AG04449 (cell line): ENCODE results near the gene USP35.

Experiments used
- CTCF ChIA-PET: fragments of 350-600 bp; formaldehyde crosslinking; extraction: SDS; loops from one replicate; lab custom pipeline; 2021; ENCODE audit warnings: antibody characterized with exemption; lab: Yijun Ruan, JAX
- POLR2A ChIA-PET: fragments of 400-600, 350-600 bp; formaldehyde crosslinking; extraction: SDS; loops from one replicate; lab custom pipeline; 2020; ENCODE audit warnings: antibody characterized with exemption, inconsistent platforms; lab: Yijun Ruan, JAX
- DNase-seq: peaks from one replicate; pipeline ENCODE4 v3.0.0-alpha.2; 2010; ENCODE audit warnings: low read depth, low spot score
- H3K4me3 ChIP-seq: 2 replicates; pipeline ENCODE4 v1.5.1; 2011; ENCODE audit warnings: low read depth, mild to moderate bottlenecking, control low read depth, low read length
- TF ChIP-seq, protein P1 (sequence below): IDR thresholded peaks from one replicate; pipeline ENCODE4 v1.5.1; 2011; ENCODE audit warnings: mild to moderate bottlenecking, moderate library complexity, low read length, control low read depth, inconsistent platforms; ENCODE audit not compliant: insufficient read depth; ENCODE audit errors: missing control alignments

USP35 gene

GRCh38 chr11:78197816-78198215 is 9.1 kb downstream of the USP35 start:
- ChIA-PET POLR2A (no interaction called here), CTCF (interaction anchor here (0.9 to 1.0 kb wide), 2 partner anchors 9 to 367 kb away, joined by 3 read pairs; partner anchors contain the start of genes KCTD21 and USP35)
- TF ChIP-seq, protein P1, sequence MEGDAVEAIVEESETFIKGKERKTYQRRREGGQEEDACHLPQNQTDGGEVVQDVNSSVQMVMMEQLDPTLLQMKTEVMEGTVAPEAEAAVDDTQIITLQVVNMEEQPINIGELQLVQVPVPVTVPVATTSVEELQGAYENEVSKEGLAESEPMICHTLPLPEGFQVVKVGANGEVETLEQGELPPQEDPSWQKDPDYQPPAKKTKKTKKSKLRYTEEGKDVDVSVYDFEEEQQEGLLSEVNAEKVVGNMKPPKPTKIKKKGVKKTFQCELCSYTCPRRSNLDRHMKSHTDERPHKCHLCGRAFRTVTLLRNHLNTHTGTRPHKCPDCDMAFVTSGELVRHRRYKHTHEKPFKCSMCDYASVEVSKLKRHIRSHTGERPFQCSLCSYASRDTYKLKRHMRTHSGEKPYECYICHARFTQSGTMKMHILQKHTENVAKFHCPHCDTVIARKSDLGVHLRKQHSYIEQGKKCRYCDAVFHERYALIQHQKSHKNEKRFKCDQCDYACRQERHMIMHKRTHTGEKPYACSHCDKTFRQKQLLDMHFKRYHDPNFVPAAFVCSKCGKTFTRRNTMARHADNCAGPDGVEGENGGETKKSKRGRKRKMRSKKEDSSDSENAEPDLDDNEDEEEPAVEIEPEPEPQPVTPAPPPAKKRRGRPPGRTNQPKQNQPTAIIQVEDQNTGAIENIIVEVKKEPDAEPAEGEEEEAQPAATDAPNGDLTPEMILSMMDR, result no peak
- DNase-seq, result no peak
- H3K4me3 ChIP-seq, result no peak overlapping the region

DNA sequence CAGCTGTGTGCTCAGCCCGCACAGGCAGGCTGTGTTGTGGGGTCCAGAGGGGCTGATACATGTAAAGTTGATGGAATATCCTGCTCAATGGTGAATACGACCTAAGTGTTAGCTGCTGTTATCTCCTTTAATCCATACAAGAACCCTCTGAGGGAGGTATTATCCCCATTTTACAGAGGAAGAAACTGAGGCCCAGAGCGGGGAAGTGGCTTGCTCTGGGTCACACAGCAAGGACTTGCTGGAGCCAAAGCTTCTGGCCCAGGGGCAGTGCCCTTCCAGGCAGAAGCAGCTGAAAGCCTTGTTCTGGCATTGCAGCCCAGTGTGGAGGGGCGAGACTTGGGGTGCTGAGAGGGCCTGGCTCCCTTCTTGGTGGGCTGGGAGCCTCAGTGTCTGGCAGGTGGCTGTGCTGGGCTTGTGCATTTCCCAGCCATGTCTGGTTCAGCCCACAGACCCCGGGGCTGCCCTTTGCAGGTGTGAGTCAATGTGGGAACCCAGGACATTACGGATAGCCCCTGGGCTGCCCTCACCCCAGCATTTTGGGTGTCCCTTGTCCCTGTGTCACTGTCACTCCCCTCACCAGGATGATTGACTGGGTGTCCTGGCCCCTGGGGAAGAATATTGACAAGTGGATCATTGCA is 10.4 kb downstream of the USP35 start:
- no peak for DNase-seq
- H3K4me3 ChIP-seq, result no peak overlapping the region
- TF ChIP-seq, protein P1, result no peak
- ChIA-PET CTCF (no interaction called here), POLR2A (no interaction called here)

DNA sequence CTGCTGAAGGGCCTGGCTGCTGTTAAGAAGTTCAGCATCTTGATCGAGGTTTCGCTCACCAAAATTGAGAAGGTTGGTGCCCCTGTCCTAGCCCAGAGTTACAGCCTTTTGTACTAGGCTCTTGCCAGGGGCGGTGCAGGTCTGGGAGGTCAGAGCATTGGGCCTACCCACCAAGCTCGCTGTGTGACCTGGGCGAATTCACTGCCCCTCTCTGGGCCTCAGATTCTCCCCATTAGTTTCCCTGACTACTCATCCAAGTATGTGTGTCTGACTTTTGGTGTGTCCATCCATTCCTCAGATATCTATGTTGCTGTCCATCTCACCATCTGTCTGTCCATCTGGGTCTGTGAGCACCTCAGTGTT is 10.9 kb downstream of the USP35 start:
- ChIA-PET POLR2A (no interaction called here), CTCF (no interaction called here)
- no peak for DNase-seq
- no peak overlapping the region for H3K4me3 ChIP-seq
- TF ChIP-seq, protein P1, result no peak

GRCh38 chr11:78200061-78200460 is 11.3 kb downstream of the USP35 start:
- H3K4me3 ChIP-seq, result no peak overlapping the region
- POLR2A ChIA-PET, result no interaction called here
- no peak for DNase-seq
- TF ChIP-seq, protein P1, result no peak
- CTCF ChIA-PET, result no interaction called here

DNA sequence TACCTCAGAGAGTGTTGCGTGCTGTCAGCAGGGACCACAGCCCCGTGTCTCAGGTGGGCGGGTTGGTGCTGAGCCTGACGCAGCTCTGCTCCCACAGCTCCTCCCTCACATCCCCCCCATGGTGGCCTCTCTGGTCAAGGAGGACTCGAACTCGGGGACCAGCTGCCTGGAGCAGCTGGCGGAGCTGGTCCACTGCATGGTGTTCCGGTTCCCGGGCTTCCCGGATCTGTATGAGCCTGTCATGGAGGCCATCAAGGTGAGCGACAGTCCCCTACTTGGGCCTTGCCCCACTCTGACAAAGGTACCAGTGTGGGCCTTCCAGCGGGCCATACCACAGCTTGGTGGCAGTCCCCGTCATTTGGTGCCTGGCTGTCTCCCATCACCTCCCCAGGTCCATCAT is 11.8 kb downstream of the USP35 start:
- no peak for DNase-seq
- ChIA-PET POLR2A (no interaction called here), CTCF (no interaction called here)
- TF ChIP-seq, protein P1, result no peak
- H3K4me3 ChIP-seq, result no peak overlapping the region

GRCh38 chr11:78201096-78201818 is 12.5 kb downstream of the USP35 start:
- DNase-seq, result no peak
- TF ChIP-seq, protein P1, result no peak
- ChIA-PET POLR2A (no interaction called here), CTCF (no interaction called here)
- H3K4me3 ChIP-seq, result no peak overlapping the region
